OCI-LY3 (cell line): Measurements from ENCODE around the gene WNT9A.

Experiments
- H2AFZ ChIP-seq: fragments of 200-600, 300-600 bp; shearing (Covaris generic); 2 replicates; pipeline ENCODE4 v1.6.0; 2014; ENCODE audit warnings: antibody characterized with exemption, low read depth, low read length
- H3K27ac ChIP-seq: fragments of 200-600, 300-600 bp; sonication (generic); 2 replicates; pipeline ENCODE4 v1.5.1; 2014; ENCODE audit warnings: mild to moderate bottlenecking, low read length, moderate library complexity, mixed read lengths
- H3K27me3 ChIP-seq: fragments of 200-600, 300-600 bp; sonication (generic); 2 replicates; pipeline ENCODE4 v1.6.1; 2014; ENCODE audit warnings: low read depth, low read length, mixed read lengths
- H3K36me3 ChIP-seq: fragments of 200-600, 300-600 bp; sonication (generic); replicated peaks from 2 replicates; pipeline ENCODE3; 2014; ENCODE audit warnings: low read depth, low read length, mixed read lengths
- H3K4me1 ChIP-seq: fragments of 300-600, 200-600 bp; sonication (generic); 2 replicates; pipeline ENCODE4 v1.6.1; 2014; ENCODE audit warnings: low read length, mixed read lengths
- H3K4me2 ChIP-seq: fragments of 200-600, 300-600 bp; sonication (generic); 2 replicates; pipeline ENCODE4 v1.6.1; 2014; ENCODE audit warnings: low read length, mixed read lengths
- H3K4me3 ChIP-seq: fragments of 300-600, 200-600 bp; sonication (generic); 2 replicates; pipeline ENCODE4 v1.5.1; 2014; ENCODE audit warnings: antibody characterized with exemption, mild to moderate bottlenecking, low read length, moderate library complexity
- H3K79me2 ChIP-seq: fragments of 300-600, 200-600 bp; shearing (Covaris generic); 2 replicates; pipeline ENCODE4 v1.6.1; 2014; ENCODE audit warnings: mild to moderate bottlenecking, low read length, mixed read lengths
- H3K9ac ChIP-seq: fragments of 300-600, 200-600 bp; shearing (Covaris generic); 2 replicates; pipeline ENCODE4 v1.6.0; 2014; ENCODE audit warnings: mild to moderate bottlenecking, low read length, moderate library complexity
- H3K9me3 ChIP-seq: fragments of 200-600, 300-600 bp; shearing (Covaris generic); 2 replicates; pipeline ENCODE4 v1.6.1; 2014; ENCODE audit warnings: low read length, mixed read lengths; ENCODE audit not compliant: insufficient read depth
- H4K20me1 ChIP-seq: fragments of 200-600, 300-600 bp; sonication (generic); 2 replicates; pipeline ENCODE4 v1.6.1; 2016; ENCODE audit warnings: low read length, mixed read lengths; ENCODE audit not compliant: insufficient read depth
- EZH2phosphoT487 ChIP-seq: fragments of 200-600 bp; shearing (Covaris generic); IDR thresholded peaks from 2 replicates; pipeline ENCODE4 v1.6.1; 2018; ENCODE audit warnings: antibody characterized with exemption, mixed run types, low read depth
- TF ChIP-seq, protein P1 (sequence below): fragments of 200-600, 300-600 bp; sonication (generic); IDR thresholded peaks from 2 replicates; pipeline ENCODE4 v1.5.1; 2014; ENCODE audit warnings: antibody characterized with exemption, low read length, low read depth

Gene WNT9A

DNA sequence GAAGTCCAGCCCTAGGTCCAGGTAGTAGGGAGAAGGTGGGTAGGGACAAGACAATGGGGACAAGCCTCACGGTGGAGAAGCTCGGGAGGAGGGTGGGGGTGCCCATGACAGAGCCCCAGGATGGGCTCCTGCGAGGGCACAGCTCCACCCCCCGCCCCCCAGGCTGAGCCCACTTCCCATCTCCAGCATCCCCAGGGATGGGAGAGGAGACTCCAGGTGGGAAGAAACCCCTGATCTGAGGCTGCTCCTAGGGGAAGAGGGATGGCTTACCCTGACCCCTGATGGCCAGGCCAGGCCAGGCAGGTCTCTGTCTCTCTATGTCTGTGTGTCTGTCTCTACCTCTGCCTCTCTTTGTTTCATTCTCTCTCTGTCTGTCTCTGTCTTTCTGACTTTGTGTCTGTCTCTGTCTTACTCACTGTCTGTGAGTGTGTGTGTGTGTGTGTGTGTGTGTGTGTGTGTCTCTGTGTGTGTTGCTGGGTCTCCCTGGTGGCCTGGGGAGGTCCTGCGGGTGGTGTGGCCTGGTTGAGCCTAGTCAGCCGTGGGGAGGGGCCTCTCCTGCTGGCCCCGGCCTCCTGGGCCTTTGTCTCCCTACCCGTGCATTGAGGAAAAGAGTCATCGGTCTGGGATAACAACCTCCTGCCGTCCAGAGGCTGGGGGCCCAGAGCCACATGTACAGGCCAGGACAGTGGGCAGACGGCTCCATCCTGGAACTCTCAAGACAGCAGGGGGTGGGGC lies 45.7 kb downstream of the WNT9A start:
- no peak overlapping the region for H2AFZ ChIP-seq
- H3K9me3 ChIP-seq, result no peaks in the 10 kb centered on the region
- TF ChIP-seq, protein P1, sequence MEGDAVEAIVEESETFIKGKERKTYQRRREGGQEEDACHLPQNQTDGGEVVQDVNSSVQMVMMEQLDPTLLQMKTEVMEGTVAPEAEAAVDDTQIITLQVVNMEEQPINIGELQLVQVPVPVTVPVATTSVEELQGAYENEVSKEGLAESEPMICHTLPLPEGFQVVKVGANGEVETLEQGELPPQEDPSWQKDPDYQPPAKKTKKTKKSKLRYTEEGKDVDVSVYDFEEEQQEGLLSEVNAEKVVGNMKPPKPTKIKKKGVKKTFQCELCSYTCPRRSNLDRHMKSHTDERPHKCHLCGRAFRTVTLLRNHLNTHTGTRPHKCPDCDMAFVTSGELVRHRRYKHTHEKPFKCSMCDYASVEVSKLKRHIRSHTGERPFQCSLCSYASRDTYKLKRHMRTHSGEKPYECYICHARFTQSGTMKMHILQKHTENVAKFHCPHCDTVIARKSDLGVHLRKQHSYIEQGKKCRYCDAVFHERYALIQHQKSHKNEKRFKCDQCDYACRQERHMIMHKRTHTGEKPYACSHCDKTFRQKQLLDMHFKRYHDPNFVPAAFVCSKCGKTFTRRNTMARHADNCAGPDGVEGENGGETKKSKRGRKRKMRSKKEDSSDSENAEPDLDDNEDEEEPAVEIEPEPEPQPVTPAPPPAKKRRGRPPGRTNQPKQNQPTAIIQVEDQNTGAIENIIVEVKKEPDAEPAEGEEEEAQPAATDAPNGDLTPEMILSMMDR, result no peak
- TF ChIP-seq EZH2phosphoT487, result no peak
- no peaks in the 10 kb centered on the region for H3K27me3 ChIP-seq
- H3K79me2 ChIP-seq, result no peaks in the 10 kb centered on the region
- H3K27ac ChIP-seq, result no peak overlapping the region
- no peak overlapping the region for H3K4me2 ChIP-seq
- no peaks in the 10 kb centered on the region for H3K36me3 ChIP-seq
- H3K4me3 ChIP-seq, result no peak overlapping the region
- H4K20me1 ChIP-seq, result no peaks in the 10 kb centered on the region
- no peak overlapping the region for H3K9ac ChIP-seq
- peaks cover 5% of the 10 kb centered on the region; the same call in 1 of the 2 replicates for H3K4me1 ChIP-seq

DNA sequence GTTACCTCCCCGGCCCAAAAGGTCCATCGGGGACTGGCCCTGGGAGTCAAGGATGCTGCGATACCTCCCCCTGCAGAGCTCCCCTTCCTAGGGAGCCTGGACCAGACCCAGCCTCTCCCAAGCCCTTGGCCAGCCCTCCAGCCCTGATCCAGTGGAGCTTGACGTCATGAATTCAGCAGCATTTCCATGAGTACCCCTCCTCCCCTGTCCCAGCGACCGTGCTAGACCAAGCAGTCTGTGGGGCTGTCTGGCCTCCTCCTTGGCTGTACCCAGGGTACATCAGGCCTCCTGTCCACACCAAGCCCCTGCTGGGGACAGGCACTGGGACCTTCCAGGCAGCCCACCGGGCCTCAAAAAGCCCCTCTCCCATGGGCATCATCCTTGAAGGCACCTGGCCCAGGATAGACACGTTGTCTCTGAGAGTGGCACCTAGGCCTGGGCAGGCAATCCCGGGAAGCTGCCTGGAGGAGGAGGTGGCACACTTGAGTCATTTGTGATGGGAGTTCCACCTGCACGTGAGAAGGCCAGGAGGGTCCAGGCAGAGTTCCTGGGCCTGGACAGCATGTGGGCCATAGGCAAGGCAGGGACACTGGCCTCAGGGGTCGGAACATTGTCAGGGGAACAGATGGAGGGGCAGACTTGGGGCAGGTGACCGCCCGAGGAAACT lies 46.4 kb downstream of the WNT9A start:
- Histone ChIP-seq H3K9ac (no peak overlapping the region), H3K4me2 (no peak overlapping the region), H3K27ac (no peak overlapping the region), H3K4me1 (peaks cover 5% of the 10 kb centered on the region; the same call in 1 of the 2 replicates), H4K20me1 (no peaks in the 10 kb centered on the region), H3K9me3 (no peaks in the 10 kb centered on the region), H3K27me3 (no peaks in the 10 kb centered on the region), H3K36me3 (no peaks in the 10 kb centered on the region), H2AFZ (no peak overlapping the region), H3K4me3 (no peak overlapping the region), H3K79me2 (no peaks in the 10 kb centered on the region)
- TF ChIP-seq EZH2phosphoT487, result no peak
- TF ChIP-seq, protein P1, result no peak

DNA sequence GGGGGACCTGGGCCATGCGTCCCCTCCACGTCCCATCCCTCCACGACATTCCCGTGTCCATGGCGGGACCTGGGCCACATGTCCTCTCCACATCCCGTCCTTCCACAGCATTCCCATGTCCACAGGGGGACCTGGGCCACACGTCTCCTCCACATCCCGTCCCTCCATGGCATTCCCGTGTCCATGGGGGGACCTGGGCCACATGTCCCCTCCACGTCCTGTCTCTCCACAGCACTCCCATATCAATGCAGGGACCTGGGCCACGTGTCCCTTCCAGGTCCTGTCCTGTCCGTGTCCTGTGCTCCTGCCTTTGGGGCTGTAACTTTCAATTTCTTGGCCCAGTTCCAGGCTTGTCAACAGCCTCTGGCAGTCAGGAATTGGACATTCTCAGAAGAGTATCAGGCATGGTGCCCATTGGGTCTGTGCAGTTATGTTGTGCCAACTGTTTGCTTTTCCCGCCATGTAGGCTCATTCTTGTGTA lies 47.1 kb downstream of the WNT9A start:
- Histone ChIP-seq H3K27me3 (no peaks in the 10 kb centered on the region), H3K4me2 (no peak overlapping the region), H4K20me1 (no peaks in the 10 kb centered on the region), H3K9ac (no peak overlapping the region), H3K9me3 (no peaks in the 10 kb centered on the region), H3K79me2 (no peaks in the 10 kb centered on the region), H3K4me3 (no peak overlapping the region), H2AFZ (no peak overlapping the region), H3K36me3 (no peaks in the 10 kb centered on the region), H3K27ac (no peak overlapping the region), H3K4me1 (peaks cover 5% of the 10 kb centered on the region; the same call in 1 of the 2 replicates)
- no peak for TF ChIP-seq EZH2phosphoT487
- TF ChIP-seq, protein P1, result no peak

DNA sequence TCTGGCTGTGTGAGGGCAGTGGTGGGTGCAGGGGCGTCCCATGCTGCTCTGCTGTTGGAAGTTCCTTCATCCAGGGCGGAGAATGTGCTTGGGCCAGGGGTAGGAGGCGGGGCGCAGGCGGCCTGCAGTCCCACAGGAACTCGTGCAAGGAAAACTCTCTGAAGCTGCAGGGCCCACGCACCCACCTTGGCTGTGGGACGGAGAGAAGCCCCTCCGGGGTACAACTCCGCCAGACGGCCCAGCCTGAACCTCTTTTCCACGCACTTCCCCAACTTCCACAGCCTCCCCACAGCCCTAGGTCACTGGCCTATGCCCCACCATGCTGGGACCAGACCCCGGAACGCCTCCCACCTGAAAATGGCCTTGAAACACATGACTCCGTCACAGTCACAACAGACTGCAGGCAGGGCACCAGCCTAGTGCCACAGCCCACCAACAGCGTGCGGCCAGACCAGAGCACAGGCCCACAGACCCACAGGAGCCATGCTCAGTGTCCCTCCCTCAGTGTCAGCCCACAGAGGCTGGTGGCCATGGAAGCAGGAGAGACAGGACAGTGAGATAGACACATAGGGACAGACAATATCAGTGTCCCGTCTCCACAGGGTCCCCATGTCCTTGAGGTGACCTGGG lies 47.8 kb downstream of the WNT9A start:
- no peak overlapping the region for H3K4me2 ChIP-seq
- no peaks in the 10 kb centered on the region for H3K36me3 ChIP-seq
- no peak for TF ChIP-seq EZH2phosphoT487
- TF ChIP-seq, protein P1, result no peak
- H3K9ac ChIP-seq, result no peak overlapping the region
- no peaks in the 10 kb centered on the region for H3K79me2 ChIP-seq
- no peak overlapping the region; the same call in 1 of the 2 replicates for H2AFZ ChIP-seq
- H3K27me3 ChIP-seq, result no peaks in the 10 kb centered on the region
- H3K27ac ChIP-seq, result no peak overlapping the region
- peaks cover 5% of the 10 kb centered on the region; the same call in 1 of the 2 replicates for H3K4me1 ChIP-seq
- no peaks in the 10 kb centered on the region for H3K9me3 ChIP-seq
- H4K20me1 ChIP-seq, result no peaks in the 10 kb centered on the region
- no peak overlapping the region for H3K4me3 ChIP-seq
